Measurements from ENCODE around the gene DAGLA. TPM values are rescaled to one million over a fixed set of nuclear protein-coding genes. Genes with fewer than 3 reads are reported as not detected.

The DAGLA gene, protein sequence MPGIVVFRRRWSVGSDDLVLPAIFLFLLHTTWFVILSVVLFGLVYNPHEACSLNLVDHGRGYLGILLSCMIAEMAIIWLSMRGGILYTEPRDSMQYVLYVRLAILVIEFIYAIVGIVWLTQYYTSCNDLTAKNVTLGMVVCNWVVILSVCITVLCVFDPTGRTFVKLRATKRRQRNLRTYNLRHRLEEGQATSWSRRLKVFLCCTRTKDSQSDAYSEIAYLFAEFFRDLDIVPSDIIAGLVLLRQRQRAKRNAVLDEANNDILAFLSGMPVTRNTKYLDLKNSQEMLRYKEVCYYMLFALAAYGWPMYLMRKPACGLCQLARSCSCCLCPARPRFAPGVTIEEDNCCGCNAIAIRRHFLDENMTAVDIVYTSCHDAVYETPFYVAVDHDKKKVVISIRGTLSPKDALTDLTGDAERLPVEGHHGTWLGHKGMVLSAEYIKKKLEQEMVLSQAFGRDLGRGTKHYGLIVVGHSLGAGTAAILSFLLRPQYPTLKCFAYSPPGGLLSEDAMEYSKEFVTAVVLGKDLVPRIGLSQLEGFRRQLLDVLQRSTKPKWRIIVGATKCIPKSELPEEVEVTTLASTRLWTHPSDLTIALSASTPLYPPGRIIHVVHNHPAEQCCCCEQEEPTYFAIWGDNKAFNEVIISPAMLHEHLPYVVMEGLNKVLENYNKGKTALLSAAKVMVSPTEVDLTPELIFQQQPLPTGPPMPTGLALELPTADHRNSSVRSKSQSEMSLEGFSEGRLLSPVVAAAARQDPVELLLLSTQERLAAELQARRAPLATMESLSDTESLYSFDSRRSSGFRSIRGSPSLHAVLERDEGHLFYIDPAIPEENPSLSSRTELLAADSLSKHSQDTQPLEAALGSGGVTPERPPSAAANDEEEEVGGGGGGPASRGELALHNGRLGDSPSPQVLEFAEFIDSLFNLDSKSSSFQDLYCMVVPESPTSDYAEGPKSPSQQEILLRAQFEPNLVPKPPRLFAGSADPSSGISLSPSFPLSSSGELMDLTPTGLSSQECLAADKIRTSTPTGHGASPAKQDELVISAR
- 9.4 and 9.5 TPM in 2 replicates for total RNA-seq (2022)
- percentile 57 among the genes with signal in this experiment for Bru-seq, nascent RNA
- BruChase-seq, experiment 1, labeled RNA remaining after a 2-hour chase, result percentile 59 among the genes with signal in this experiment
- BruChase-seq, experiment 2, labeled RNA remaining after a 6-hour chase, result percentile 64 among the genes with signal in this experiment
- long read RNA-seq, partial matches to known transcripts, result 1 of 12 reads
- long read RNA-seq, other reads (novel, unspliced or antisense), result 11 of 12 reads

DNA sequence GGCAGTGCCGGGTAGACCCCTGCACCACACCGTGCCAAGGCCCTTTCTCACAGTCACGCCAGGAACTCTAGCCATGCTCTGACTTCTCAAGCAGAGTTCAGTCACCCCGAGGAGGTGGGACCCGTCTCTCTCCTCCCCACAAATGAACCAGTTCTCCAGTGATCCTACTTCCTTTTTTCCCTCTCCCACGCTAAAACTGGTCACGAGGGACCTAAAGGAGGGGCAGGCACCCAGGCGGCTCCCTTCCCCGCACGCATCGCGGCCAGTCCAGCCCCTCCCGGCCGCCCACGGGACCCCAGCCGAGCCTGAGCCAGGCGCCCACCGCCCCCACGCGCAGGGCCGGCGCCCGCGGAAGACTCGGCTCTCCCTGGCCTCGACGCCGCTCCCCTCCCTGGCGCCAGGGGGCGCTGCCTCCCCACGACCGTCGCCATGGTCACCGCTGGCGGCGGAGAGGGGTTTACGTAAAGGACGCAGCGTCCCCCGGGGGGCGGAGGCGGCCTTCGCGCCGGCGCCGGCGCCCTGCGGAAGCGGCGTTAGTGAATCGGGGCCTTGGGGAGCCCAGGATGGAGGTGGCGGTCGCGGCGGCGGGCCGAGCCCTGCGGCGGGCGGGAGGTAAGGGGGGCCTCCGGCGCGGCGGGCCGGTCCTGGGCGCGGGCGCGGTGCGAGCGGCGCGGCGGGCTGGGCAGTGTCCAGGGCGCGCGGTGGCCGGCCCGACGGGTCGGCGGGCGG lies at the start of gene DAGLA:
TSS of gene DAGLA (plus strand) at position 499 of the 729 bp plus-strand sequence. CDS start 39,765 bp downstream, outside the sequence.
- H3K9me3 Mint-ChIP-seq (ENCODE audit: unreplicated experiment), result no peaks in the 10 kb centered on the region

DNA sequence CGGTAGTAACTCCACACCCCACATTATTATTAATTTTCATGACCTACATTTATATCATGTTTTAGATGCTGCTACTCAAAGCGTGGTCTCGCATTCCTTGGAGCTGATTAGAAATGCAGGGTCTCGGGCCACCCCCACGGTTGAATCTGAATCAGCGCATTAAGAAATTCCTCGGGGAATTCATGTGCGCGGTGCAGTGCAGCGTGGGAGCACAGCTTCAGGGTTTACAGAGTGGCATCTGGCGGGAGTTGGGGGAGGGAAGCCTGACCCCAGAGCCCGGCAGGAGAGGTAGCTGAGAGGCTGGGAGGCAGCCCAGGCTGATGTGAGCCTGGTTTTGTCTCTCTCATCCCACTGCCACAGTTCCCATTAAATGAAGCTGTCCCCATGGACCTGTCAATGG lies 48.1 kb upstream of the DAGLA start:
- Histone ChIP-seq H3K36me3 (ENCODE audit: control insufficient read depth, insufficient read depth, low read length) (no peaks in the 10 kb centered on the region), H3K4me1 (peaks cover 19% of the 10 kb centered on the region), H3K4me3 (ENCODE audit: low read depth, low read length) (no peak overlapping the region), H3K9me3 (no peaks in the 10 kb centered on the region), H3K27me3 (replicated peaks; ENCODE audit: control insufficient read depth, insufficient read depth, low read length) (no peaks in the 10 kb centered on the region)
- H3K4me3 Mint-ChIP-seq (ENCODE audit: unreplicated experiment), result no peak overlapping the region
- H3K36me3 Mint-ChIP-seq (ENCODE audit: insufficient read depth, unreplicated experiment), result peaks cover under 1% of the 10 kb centered on the region
- TF ChIP-seq, protein P1, sequence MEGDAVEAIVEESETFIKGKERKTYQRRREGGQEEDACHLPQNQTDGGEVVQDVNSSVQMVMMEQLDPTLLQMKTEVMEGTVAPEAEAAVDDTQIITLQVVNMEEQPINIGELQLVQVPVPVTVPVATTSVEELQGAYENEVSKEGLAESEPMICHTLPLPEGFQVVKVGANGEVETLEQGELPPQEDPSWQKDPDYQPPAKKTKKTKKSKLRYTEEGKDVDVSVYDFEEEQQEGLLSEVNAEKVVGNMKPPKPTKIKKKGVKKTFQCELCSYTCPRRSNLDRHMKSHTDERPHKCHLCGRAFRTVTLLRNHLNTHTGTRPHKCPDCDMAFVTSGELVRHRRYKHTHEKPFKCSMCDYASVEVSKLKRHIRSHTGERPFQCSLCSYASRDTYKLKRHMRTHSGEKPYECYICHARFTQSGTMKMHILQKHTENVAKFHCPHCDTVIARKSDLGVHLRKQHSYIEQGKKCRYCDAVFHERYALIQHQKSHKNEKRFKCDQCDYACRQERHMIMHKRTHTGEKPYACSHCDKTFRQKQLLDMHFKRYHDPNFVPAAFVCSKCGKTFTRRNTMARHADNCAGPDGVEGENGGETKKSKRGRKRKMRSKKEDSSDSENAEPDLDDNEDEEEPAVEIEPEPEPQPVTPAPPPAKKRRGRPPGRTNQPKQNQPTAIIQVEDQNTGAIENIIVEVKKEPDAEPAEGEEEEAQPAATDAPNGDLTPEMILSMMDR (IDR thresholded peaks at IDR 0.05; ENCODE audit: insufficient read depth in 1 of 2, low read depth in 1 of 2, low read length in 1 of 2, severe bottlenecking in 1 of 2, unreplicated experiment in 1 of 2), result no peak
- no peak overlapping the region for H3K27ac Mint-ChIP-seq (ENCODE audit: unreplicated experiment)
- peaks cover 32% of the 10 kb centered on the region for H3K4me1 Mint-ChIP-seq (ENCODE audit: low read depth, unreplicated experiment)
- no peaks in the 10 kb centered on the region for H3K27me3 Mint-ChIP-seq (ENCODE audit: insufficient read depth, unreplicated experiment)
- no TSS peak for BruUV-seq (replicated peaks)
- intact Hi-C loops (cut with micrococcal nuclease; ENCODE audit: unreplicated experiment), result no loop called here
- ChIA-PET POLR2A (no interaction called here), CTCF (no interaction called here)
- DNase-seq, result no peak
- H3K9me3 Mint-ChIP-seq (ENCODE audit: unreplicated experiment), result no peaks in the 10 kb centered on the region

More for the DNA sequence above, at the start of gene DAGLA:
- peaks cover 12% of the 10 kb centered on the region for H3K4me1 Mint-ChIP-seq (ENCODE audit: low read depth, unreplicated experiment)
- Histone ChIP-seq H3K9me3 (no peaks in the 10 kb centered on the region), H3K36me3 (ENCODE audit: control insufficient read depth, insufficient read depth, low read length) (no peaks in the 10 kb centered on the region), H3K4me3 (ENCODE audit: low read depth, low read length) (peak within 1 kb of the TSS; percentile 82), H3K27me3 (replicated peaks; ENCODE audit: control insufficient read depth, insufficient read depth, low read length) (no peaks in the 10 kb centered on the region), H3K4me1 (peaks cover 47% of the 10 kb centered on the region)
- intact Hi-C loops (cut with micrococcal nuclease; ENCODE audit: unreplicated experiment), result loop anchor here (1.0 to 5.0 kb wide), 2 partner anchors 21 to 37 kb away; no protein-coding TSS in a partner anchor
- TF ChIP-seq, protein P1 (IDR thresholded peaks at IDR 0.05; ENCODE audit: insufficient read depth in 1 of 2, low read depth in 1 of 2, low read length in 1 of 2, severe bottlenecking in 1 of 2, unreplicated experiment in 1 of 2), result peak; percentile 90 to 93
- no peaks in the 10 kb centered on the region for H3K36me3 Mint-ChIP-seq (ENCODE audit: insufficient read depth, unreplicated experiment)
- ChIA-PET POLR2A (interaction anchor here (1.0 kb wide), 1 partner anchor 13 kb away, joined by 3 read pairs; no protein-coding TSS in a partner anchor), CTCF (interaction anchor here (0.6 to 1.1 kb wide), 4 partner anchors 10 to 53 kb away, joined by 3 to 13 read pairs (median 6); no protein-coding TSS in a partner anchor)
- no TSS peak for BruUV-seq (replicated peaks)
- no peak within 1 kb of the TSS for H3K4me3 Mint-ChIP-seq (ENCODE audit: unreplicated experiment)
- no peaks in the 10 kb centered on the region for H3K27me3 Mint-ChIP-seq (ENCODE audit: insufficient read depth, unreplicated experiment)
- peak; percentile 64 to 87 for DNase-seq
- peak within 1 kb of the TSS; percentile 85 for H3K27ac Mint-ChIP-seq (ENCODE audit: unreplicated experiment)
